Measurements from ENCODE around the gene DMWD. TPM values are rescaled to one million over a fixed set of nuclear protein-coding genes. Genes with fewer than 3 reads are reported as not detected.

The DMWD gene, protein sequence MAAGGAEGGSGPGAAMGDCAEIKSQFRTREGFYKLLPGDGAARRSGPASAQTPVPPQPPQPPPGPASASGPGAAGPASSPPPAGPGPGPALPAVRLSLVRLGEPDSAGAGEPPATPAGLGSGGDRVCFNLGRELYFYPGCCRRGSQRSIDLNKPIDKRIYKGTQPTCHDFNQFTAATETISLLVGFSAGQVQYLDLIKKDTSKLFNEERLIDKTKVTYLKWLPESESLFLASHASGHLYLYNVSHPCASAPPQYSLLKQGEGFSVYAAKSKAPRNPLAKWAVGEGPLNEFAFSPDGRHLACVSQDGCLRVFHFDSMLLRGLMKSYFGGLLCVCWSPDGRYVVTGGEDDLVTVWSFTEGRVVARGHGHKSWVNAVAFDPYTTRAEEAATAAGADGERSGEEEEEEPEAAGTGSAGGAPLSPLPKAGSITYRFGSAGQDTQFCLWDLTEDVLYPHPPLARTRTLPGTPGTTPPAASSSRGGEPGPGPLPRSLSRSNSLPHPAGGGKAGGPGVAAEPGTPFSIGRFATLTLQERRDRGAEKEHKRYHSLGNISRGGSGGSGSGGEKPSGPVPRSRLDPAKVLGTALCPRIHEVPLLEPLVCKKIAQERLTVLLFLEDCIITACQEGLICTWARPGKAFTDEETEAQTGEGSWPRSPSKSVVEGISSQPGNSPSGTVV
- total RNA-seq: 24.0 and 37.0 TPM in 2 replicates

DNA sequence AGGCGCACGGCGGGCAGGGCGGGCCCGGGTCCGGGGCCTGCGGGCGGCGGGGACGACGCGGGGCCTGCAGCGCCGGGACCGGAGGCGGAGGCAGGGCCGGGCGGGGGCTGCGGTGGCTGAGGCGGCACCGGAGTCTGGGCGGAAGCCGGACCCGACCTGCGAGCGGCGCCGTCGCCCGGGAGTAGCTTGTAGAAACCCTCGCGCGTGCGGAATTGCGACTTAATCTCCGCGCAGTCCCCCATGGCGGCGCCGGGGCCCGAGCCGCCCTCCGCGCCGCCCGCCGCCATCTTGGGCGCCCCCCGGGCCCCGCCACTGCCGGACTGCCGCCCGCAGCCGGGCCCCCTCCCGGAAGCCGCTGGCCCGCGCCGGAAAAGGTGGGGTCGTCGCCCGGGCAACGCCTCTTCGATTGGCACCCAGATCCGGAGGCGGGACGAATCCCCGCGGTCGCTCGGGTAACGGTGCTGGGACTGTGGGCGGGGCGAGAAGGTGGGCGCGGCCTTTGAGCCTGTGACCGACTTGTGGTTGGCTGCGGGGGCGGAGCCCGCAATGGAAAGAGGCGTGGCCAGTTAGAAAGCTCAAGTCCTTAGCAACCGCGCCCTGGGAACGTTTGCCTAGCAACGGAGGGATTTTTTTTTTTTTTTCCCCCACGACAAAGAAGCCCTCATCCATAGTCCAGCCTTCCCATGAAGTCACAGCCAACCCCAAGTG is at the start of gene DMWD:
TSS of gene DMWD (minus strand) at position 376 of the 708 bp plus-strand sequence. CDS start at position 287, 89 bp downstream.
- DNase-seq (ENCODE audit: low read depth): peak; percentile 95

DNA sequence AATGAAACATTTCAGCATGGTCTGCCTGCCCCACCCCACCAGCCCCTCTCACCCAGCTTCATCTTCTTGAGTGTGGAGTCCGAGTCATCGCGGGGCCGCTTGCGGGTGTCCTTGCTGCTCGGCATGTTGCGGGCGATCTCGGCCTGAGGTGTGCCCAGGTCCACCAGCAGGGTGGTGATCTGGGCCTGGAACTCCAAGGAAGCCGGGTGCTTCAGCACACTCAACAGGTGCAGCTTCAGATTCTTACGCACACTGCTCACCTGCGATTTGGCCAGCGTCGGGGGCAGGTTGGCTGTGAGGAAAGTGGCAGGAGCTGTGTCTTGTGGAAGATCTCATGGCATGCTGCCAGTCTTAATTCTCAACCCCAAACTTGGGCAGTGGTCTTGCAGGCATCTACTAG is 49.6 kb upstream of the DMWD start:
- DNase-seq (ENCODE audit: low read depth): no peak

DNA sequence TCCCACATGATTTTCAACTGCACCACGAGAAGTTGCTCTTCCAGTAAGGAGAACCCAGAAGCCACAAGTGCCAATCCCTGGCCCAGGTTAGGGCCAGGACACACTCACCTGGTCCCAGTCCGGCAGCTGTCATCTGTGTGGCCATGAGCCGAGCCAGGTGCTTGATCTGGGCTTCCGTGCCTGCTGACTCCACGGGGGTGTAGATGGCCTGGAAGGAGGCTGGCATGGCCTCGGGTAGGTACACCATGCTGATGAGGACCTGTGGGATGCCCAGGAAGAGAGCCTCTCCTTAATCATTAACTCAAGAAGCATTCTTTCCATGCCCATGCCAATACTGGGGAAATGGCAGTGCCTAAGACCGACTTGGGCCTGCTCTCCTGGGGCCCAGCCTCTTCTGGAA is 42.3 kb upstream of the DMWD start:
- DNase-seq (ENCODE audit: low read depth): peak; percentile 70

DNA sequence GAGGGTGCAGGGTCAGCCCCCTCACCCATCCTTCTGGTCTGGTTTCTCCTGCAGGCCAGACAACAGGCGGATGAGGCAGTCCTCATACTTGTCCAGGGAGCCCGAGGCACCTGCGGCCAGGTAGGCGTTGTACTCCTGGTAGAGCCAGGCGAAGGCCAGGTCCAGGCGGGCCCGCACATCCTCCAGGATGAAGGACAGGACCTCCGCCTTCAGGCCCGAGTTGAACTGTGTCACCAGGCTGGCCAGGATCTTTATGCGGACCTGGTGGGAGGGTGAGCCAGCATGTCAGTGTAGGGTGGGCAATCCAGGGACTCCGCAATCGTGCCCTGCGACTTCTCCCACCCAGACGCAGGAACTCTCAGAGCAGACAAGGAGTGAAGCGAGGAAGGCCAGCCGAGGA is 36.3 kb upstream of the DMWD start:
- DNase-seq (ENCODE audit: low read depth): no peak

DNA sequence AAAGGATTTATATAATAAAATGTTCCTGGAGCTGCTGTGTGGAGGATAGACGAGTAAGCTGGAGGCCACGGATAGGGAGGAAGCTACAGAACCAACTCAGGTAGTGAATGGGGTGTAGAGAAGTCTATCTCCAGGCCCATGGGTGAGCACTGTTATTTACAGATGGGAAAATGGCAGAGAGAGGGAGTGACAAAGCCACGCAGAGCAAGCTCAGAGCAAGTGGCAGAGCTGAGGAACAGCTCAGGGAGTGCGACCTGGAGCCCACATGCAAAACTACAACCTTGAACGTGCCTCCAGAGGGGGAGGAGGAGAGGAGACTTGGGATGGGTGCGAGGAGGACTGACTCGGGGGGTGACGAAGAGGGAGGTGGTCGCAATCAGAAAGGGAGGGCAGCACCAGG is 35.9 kb upstream of the DMWD start:
- no peak for DNase-seq (ENCODE audit: low read depth)

DNA sequence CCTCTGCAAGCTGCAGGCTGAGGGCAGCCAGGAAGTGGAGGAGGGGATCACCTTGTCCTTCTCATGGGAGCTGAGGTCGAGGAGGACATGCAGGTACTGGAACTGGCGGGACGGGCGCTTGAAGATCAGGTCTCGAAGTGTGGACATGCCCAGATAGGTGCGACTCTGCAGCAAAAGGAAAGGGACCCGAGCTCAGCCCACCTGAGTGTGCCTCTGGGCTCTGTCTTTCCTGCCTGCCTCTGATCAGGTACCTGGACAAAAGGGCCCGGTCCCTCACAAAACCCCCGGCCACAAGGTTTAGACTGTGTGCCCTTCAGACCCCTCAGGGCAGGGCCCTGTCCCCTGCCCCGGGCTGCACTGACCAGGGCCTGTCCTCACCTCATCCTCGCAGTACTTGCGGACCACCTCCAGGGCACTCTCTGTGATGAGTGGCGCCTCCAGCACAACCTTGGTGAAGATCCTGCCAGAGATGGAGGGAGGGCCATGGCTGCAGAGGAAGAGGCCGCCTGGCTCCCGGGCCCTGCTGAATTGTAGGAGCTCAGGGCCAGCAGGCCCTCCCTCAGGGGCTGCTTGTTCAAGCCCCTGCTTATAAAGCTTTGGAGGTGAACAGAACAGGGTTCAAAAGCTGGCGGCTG is 34.9 kb upstream of the DMWD start:
- DNase-seq (ENCODE audit: low read depth): no peak

DNA sequence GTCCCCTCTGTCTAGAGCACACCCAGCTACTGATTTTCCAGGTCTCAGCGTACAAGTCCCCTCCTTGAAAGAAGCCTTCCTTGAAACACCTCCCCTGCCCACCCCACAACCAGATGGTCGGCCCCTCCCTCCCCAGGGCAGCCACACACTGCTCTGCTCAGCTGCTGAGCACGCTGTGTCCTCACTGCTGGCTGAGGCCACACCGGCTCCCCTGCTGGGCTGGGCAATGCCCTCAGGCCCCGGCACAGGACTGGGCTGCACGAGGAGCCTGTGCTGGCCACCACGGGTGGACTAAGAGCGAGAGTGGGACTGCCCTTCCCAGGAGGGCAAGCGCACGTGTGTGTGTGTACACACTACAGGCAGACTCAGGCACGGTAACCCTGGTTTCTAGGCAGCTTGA is 34.3 kb upstream of the DMWD start:
- DNase-seq (ENCODE audit: low read depth): no peak

DNA sequence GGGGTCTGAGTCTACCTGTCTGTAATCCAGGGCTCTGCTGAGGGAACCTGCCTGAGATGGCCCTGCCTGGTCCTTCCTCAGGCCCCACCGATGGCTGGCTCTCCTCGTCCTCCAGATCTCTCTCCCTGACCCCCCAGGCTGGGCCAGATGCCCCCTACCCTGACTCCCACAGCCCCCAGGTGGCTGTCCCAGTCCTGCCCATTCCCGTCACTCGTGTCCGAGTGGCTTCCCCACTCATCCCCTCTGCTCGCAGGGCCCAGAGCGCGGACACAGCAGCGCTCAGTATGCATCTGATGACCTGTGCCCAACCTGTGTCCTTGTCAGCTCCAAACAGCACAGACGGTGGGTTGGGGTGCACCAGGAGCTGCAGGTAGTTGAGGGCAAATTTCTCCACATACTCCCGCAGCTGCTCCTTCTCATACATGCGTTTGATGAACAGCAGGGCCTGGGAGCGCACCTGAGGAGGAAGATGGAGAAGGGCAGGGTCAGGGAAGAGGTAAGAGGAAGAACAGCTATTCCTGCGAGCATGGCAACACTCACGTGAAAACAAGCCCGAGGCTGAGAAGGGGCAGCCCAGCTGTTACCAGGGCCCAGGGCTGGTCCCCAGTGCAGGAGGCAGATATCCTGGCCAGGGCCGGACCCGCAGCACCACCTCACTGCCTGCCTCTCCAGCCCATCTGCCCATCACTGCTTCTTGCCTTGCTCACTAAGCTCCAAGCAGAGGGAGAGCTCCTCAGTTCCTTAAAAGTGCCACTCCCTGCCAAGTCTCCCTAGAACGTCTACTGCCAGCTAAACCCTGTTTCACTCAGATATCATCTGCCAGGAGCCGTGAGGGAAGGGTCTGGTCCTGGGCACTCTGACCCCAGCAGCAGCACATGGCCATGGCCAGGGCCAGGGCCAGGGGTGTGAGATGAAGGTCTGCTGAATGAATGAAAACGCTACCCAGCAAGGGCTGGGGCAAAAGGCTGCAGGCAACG is 33.6 kb upstream of the DMWD start:
- DNase-seq (ENCODE audit: low read depth): no peak

DNA sequence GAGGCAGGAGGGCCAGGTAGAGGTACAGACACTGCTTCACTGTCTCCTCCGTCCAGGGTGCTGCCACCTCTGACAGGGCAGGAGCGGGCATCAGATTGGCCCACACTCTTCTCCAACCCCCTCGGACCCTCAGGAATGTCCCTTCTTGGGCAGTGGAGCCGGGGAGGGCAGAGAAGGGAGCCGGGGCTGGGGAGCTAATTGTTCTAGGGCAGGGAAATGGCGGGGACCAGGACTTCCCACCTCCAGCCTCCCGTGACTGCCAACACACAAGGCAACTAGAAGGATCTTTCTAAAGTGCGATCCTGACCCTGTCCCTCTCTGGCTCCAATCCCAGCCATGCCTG is 32.6 kb upstream of the DMWD start:
- no peak for DNase-seq (ENCODE audit: low read depth)

DNA sequence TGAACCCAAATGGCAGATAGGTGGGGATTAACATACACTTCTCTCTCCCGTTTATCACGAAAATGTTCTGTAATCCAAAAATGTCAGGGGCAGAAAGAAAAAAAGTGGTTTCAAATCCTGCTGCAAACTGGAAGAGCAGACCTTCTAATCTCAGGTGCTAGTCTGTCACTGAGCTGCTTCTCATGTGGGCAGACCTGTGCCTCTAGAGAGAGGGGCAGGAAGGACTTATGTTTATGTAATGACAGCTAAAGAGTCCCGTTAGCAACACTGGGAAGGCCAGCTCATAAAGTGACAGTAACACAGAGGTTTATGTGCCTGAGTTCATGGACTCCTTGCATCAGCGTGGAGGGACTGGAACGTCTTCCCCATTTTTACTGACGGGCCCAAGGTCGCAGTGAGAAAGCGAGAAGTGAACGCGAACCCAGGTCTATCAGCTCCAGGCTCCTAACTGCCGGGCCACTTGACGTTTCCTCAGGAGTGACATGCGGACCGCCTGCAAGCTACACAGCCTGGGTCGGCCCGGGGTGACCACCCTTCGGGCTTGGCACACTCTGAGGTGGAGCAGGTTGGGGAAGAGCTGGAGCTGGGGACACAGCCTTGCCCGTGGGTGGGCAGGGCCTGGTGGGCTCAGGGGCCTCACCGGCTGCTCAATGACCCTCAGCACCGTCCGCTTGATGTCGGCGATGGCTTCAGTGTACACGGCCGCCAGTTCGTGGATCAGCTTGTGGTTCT is 32.1 kb upstream of the DMWD start:
- no peak for DNase-seq (ENCODE audit: low read depth)

DNA sequence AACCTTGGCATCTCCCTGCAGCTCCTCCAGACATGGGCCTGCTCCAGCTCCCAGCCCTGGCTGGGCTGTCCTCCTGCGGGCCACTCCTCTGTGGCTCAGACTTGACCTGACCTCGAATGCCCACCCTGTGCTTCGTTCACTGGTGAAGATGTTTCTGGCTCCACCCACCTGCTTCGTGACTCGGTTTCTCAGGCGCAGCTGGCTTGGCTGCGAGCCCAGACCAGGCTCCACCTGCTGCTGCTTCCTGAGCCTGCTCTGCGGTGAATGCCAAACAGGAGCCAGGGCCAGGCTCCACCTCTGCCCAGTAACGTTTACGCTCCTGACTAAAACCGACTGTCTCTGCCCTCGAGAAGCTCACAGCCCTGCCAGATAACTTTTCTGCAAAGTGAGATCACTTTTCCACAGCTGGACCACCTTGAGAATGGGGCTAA is 31.4 kb upstream of the DMWD start:
- peak; percentile 34 for DNase-seq (ENCODE audit: low read depth)

DNA sequence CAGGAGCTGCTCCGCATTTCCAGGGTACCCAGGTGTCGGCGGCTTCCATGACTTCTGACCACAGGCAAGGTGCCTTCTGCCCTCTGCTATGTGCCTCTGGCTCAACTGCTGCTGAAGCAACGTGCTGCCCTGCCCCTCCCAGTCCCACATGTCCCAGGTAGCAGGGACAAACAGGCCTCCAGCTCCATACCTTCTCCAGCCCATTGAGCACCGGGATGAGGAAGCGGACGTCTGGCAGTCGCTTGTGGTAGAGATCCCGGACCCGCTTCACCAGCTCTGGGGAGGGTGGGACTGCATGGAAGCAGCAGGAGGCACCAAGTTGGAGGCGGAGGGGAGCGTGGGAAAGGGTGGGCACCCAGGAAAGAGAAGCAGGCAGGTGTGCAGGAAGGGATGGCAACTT is 30.5 kb upstream of the DMWD start:
- DNase-seq (ENCODE audit: low read depth): no peak

DNA sequence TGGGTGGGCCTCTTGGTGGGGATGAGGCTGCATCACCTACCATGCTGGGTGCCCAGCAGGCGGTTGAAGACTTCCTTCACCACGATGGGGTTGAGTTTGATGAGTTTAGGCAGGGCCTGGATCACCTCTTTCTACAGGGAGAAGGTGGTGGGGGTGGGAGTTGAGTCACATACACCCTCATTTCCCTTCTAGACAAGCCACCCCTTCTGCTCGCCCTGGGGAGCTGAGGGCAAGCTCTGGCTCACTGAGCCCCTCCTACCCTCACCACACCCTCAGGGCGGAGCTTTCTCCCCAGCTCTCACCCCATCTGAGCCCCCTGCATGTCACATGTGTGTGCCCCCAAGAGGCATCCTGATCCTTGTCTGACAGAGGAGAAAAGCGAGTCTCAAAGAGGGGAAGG is 30.1 kb upstream of the DMWD start:
- no peak for DNase-seq (ENCODE audit: low read depth)

DNA sequence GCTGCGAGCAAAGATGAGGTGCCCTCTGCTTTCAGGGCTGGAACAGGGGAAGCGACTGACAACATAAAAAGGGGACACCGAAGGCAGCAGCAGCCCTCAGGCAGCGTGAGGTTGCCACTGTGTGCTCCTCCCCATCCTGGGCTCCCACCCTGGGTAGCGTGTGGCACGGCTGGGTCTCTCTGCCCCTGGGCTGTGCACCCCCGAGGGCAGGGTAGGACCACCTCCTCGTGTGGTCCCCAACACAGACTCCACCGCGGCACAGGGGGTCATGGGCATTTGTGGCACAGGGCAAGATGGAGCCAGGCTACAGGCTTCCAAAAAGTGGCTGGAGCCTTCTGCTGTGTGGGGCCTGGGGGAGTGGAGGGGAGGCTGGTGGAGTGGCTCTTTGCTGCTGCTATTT is 28.9 kb upstream of the DMWD start:
- DNase-seq (ENCODE audit: low read depth): no peak

DNA sequence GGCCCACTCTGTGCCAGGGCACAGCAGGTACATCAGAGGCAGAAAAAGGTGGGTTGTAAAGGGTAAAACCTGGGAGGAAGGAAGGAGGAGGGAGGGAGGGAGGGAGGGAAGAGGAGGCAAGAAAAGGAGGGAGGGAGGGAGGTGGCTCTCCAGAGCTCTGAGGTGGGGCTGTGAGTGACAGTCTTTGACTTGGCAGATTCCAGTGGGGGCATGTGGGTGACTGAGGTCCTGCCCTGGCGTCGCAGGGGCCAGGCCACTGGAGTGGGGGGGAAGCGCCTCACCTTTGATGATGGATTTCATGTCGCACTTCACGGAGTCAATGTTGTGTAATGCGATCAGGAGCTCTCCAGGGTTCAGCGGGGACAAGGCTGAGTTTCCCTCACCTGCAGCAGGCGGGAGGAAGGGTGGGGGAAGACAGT is 28.5 kb upstream of the DMWD start:
- DNase-seq (ENCODE audit: low read depth): no peak

DNA sequence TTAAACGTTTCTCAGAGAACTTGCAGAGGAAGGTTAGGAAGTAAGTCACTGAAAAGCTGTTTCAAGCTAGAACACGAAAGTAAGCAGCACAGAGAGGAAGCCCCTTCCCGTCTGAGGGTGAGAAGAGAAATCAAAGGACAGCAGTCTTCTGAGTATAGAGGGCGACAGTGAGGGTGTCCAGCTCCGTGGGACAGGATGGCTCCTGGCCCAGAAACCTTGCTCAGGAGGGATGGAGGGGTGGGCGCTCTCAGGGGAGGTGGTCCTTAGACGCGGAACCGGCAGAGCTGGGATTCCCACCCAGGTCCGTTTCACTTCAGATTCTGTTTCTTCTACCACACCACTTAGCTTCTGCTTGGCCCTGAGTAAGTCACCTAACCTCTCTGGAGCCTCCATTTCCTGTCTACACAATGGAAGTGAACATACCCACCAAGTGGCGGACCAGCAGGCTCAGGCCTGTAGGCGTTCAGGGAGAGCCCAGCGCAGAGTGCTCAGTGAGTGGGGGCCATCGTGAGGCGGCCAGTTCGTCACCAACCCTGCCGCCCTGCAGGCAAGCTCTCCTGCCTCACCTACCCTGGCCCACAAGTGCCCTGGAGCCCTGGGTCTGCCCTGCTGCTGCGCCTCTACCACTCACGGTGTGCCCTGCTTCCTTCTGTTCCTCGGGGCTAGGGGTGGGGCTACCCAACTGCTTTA is 27.9 kb upstream of the DMWD start:
- DNase-seq (ENCODE audit: low read depth): no peak

DNA sequence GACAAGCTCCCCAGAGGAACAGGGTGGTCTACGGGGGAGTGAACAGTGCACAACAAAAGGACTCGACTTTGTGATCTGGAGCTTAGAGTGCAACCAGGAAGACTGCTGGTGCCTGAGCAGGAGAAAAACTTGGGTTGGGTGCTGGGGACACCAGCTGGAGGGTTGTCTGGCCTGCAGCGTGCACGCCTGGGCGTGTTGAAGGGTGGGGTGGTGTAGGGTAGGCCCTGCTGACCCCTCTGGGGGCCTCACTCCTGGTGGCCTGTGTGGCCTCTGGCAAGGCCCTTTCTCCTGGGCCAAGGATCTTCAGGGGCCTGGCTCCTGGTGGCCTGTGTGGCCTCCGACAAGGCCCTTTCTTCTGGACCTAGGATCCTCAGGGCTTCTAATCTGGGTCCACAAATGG is 27.1 kb upstream of the DMWD start:
- no peak for DNase-seq (ENCODE audit: low read depth)

DNA sequence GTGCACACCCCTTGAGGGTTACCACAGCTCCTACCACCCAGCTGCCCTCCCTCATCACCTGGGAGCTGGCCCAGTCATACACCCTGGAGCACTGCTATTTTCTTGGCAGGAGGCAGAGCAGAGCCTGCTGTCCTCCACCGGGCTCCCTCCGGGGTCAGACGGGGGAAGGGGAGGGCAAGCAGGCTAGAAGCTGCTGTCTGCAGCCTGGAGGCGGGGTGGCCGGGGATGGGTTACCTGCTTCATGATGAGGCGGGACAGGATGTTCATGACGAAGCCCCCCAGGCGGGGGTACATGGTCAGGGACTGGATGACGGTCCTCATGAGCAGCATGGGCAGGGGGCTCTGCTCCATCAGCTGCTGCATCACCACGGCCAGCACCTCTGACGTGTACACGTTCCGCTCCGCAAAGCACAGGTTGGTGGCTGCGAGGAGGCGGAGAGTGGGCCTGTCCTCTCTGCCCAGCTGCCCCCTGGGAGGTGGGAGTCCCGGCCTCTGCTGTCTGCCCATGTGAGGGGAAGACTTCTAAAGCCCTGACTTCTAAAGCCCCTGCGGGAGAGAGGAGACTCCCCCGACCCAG is 25.2 kb upstream of the DMWD start:
- peak; percentile 16 for DNase-seq (ENCODE audit: low read depth)

DNA sequence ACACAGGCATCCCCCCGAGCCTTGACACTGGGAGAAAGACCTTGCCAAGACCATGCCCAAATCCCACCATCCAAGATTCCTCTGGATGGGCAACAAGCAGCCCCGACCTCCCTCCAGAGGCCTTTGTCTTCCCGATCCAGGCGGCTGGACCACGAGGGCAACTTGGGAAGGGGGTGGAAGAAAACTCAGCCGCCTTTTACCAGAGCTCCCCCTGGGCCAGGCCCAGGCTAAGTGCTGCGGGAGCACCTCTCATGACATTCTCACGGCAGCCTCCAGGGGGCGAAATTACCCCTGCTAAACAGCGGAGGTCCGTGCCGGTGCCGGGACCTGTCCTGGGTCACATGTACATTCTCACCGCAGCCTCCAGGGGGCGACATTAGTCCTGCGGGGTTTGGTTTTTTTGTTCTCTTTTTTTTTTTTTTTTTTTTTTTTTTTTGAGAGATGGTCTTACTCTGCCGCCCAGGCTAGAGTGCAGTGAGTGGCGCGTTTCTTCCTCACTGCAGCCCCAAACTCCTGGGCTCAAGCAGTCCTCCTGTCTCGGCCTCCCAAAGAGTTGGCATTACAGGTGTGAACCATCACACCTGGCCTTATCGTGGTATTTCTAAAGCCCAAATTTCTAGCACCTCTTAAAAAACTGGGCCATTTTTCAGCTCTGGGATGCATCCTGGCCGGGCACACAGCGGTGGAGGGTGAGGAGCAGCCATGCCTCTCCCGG is 24.5 kb upstream of the DMWD start:
- DNase-seq (ENCODE audit: low read depth): peak; percentile 86
